A673 (cell line): ENCODE measurements around the gene WDR49. TPM values are rescaled to one million over a fixed set of nuclear protein-coding genes. Genes with fewer than 3 reads are reported as not detected.

Experiments used
- BruUV-seq: library from RNA; stranded (reverse); fragments of 400-500 nt; replicated peaks from 2 replicates; lab custom pipeline; 2021; lab: Mats Ljungman, UMichigan
- CTCF ChIA-PET: fragments of 300-600 bp; sonication (Branson Sonifier 250); formaldehyde crosslinking; loops from one replicate; lab custom pipeline; 2022; ENCODE audit warnings: antibody characterized with exemption; lab: Charles Lee
- POLR2A ChIA-PET: fragments of 300-600 bp; sonication (Branson Sonifier 250); formaldehyde crosslinking; loops from one replicate; lab custom pipeline; 2022; ENCODE audit warnings: antibody characterized with exemption; ENCODE audit not compliant: low non-redundant PET; lab: Charles Lee
- DNase-seq: peaks from one replicate; pipeline ENCODE4 v3.0.0-alpha.2; 2015; ENCODE audit warnings: low spot score
- H3K27ac ChIP-seq: fragments of 200-600 bp; sonication (generic); 2 replicates; pipeline ENCODE4 v1.5.1; 2016; ENCODE audit warnings: mixed run types, low read depth, mild to moderate bottlenecking, mixed read lengths, antibody characterized with exemption, low read length; ENCODE audit not compliant: poor library complexity, severe bottlenecking
- H3K27me3 ChIP-seq: fragments of 200-600 bp; sonication (generic); replicated peaks from 2 replicates; pipeline ENCODE4 v1.6.1; 2017; ENCODE audit warnings: mixed run types, low read depth, mild to moderate bottlenecking, mixed read lengths, antibody characterized with exemption, low read length; ENCODE audit not compliant: insufficient read depth, poor library complexity
- H3K36me3 ChIP-seq: fragments of 200-600 bp; sonication (generic); 2 replicates; pipeline ENCODE4 v1.6.1; 2016; ENCODE audit warnings: mixed run types, mild to moderate bottlenecking, mixed read lengths, antibody characterized with exemption, low read length; ENCODE audit not compliant: insufficient read depth, poor library complexity, severe bottlenecking
- H3K4me1 ChIP-seq: fragments of 200-600 bp; sonication (generic); 2 replicates; pipeline ENCODE4 v1.6.1; 2017; ENCODE audit warnings: mixed run types, mild to moderate bottlenecking, mixed read lengths, antibody characterized with exemption, low read length; ENCODE audit not compliant: insufficient read depth, poor library complexity, severe bottlenecking
- H3K4me3 ChIP-seq: fragments of 200-600 bp; sonication (generic); 2 replicates; pipeline ENCODE4 v1.5.1; 2016; ENCODE audit warnings: low read depth, mixed run types, mild to moderate bottlenecking, mixed read lengths, low read length; ENCODE audit not compliant: poor library complexity, severe bottlenecking
- H3K9me3 ChIP-seq: fragments of 200-600 bp; sonication (generic); 2 replicates; pipeline ENCODE4 v1.6.1; 2016; ENCODE audit warnings: mixed run types, low read depth, mild to moderate bottlenecking, mixed read lengths, antibody characterized with exemption, low read length; ENCODE audit not compliant: poor library complexity, severe bottlenecking
- CTCF ChIP-seq: fragments of 300-800, 200-600 bp; sonication (generic); conservative IDR thresholded peaks from 2 replicates; pipeline ENCODE4 v1.5.1; 2017; ENCODE audit warnings: low read depth, mild to moderate bottlenecking, antibody characterized with exemption, low read length, moderate library complexity, mixed read lengths
- EZH2 ChIP-seq: fragments of 200-600 bp; sonication (generic); IDR thresholded peaks from 2 replicates; pipeline ENCODE4 v1.6.1; 2017; ENCODE audit warnings: borderline replicate concordance, low read depth, mild to moderate bottlenecking, mixed read lengths, antibody characterized with exemption, low read length; ENCODE audit not compliant: poor library complexity, severe bottlenecking
- intact Hi-C: fragments of 100-400 bp; cut with micrococcal nuclease; formaldehyde crosslinking; loops from one replicate; pipeline ENCODE4 v1.10.0; 2022; ENCODE audit not compliant: unreplicated experiment
- total RNA-seq: library from RNA; stranded (reverse); gene quantifications from 2 replicates; pipeline ENCODE4 v1.2.3, GENCODE V29; 2021

WDR49 gene
- total RNA-seq, 1 experiment from 2014 or later = not detected

- H3K27me3 ChIP-seq = no peaks in the 10 kb centered on the region
- no peaks in the 10 kb centered on the region for H3K9me3 ChIP-seq
- H3K27ac ChIP-seq = no peak overlapping the region
- no TSS peak for BruUV-seq
- no peak for DNase-seq
- no peaks in the 10 kb centered on the region for H3K36me3 ChIP-seq
- H3K4me3 ChIP-seq = no peak overlapping the region
- no peaks in the 10 kb centered on the region for H3K4me1 ChIP-seq
- CTCF ChIA-PET = no interaction called here
- no peak for TF ChIP-seq EZH2
- TF ChIP-seq CTCF = no peak
- intact Hi-C loops = no loop called here
- POLR2A ChIA-PET = no interaction called here
Measured at GRCh38 chr3:167445491-167445890, 208.3 kb downstream of the WDR49 start.

GRCh38 chr3:167441256-167441655 lies 212.5 kb downstream of the WDR49 start:
- no peaks in the 10 kb centered on the region for H3K36me3 ChIP-seq
- H3K27me3 ChIP-seq = no peaks in the 10 kb centered on the region
- ChIA-PET POLR2A (no interaction called here), CTCF (no interaction called here)
- no peak for DNase-seq
- intact Hi-C loops = no loop called here
- H3K9me3 ChIP-seq = no peaks in the 10 kb centered on the region
- H3K4me3 ChIP-seq = no peak overlapping the region
- H3K27ac ChIP-seq = no peak overlapping the region
- no peaks in the 10 kb centered on the region for H3K4me1 ChIP-seq
- no TSS peak for BruUV-seq
- TF ChIP-seq CTCF (no peak), EZH2 (no peak)

GRCh38 chr3:167437428-167438139 lies 216.2 kb downstream of the WDR49 start:
- ChIA-PET POLR2A (no interaction called here), CTCF (no interaction called here)
- no peak for TF ChIP-seq CTCF
- no peak for TF ChIP-seq EZH2
- H3K27ac ChIP-seq = no peak overlapping the region
- no peak for DNase-seq
- no peaks in the 10 kb centered on the region for H3K36me3 ChIP-seq
- H3K9me3 ChIP-seq = no peaks in the 10 kb centered on the region
- H3K27me3 ChIP-seq = no peaks in the 10 kb centered on the region
- no TSS peak for BruUV-seq
- H3K4me1 ChIP-seq = no peaks in the 10 kb centered on the region
- intact Hi-C loops = no loop called here
- H3K4me3 ChIP-seq = no peak overlapping the region

Other genes with a start within 250 kb of the WDR49 start
- not detected in 2 replicates for gene SERPINI2, start 179.9 kb downstream of the WDR49 start, total RNA-seq
- gene PDCD10, start 81.0 kb upstream of the WDR49 start, total RNA-seq = 43.9 and 47.0 TPM in 2 replicates
- 0.30 and 0.63 TPM in 2 replicates for gene SERPINI1, start 81.8 kb upstream of the WDR49 start, total RNA-seq